ENCODE data around the gene CAMK4.

CAMK4 gene

DNA sequence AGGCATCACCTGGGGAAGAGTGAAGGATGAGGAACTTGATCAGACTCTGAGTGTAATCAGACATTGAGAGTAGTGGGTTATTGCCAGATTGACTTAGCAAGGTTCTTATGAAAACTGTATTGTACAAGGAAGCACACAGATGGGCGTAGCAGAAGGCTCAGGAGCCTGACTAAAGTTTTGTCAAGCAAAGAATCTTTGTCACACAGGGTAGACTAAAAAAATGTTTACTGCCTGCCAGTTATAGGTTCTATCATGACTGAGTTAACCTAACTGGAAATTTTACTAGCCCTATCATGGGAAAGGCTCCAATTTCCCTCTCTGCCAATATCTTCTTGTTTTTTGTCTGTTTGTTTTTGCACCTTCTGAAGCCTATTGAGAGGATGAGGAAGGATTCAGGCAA, 19.1 kb downstream of the CAMK4 start:
- Histone ChIP-seq H2AFZ (ENCODE audit: low read length) (no peak overlapping the region), H3K9me2 (replicated peaks; ENCODE audit: low read depth, low read length) (no peaks in the 10 kb centered on the region), H3K79me2 (ENCODE audit: insufficient read depth, low read length) (peaks cover 70% of the 10 kb centered on the region), H3K9me3 (ENCODE audit: insufficient read depth, low read depth, low read length) (no peaks in the 10 kb centered on the region), H3K4me1 (ENCODE audit: insufficient read depth, low read length, poor library complexity, severe bottlenecking) (peaks cover 15% of the 10 kb centered on the region), H3K9ac (ENCODE audit: low read depth, low read length, poor library complexity, severe bottlenecking) (no peak overlapping the region), H4K20me1 (ENCODE audit: insufficient read depth, low read length, poor library complexity, severe bottlenecking) (no peaks in the 10 kb centered on the region), H3K27me3 (ENCODE audit: insufficient read depth, low read length, poor library complexity, severe bottlenecking) (no peaks in the 10 kb centered on the region), H3K36me3 (ENCODE audit: insufficient read depth, low read length) (no peaks in the 10 kb centered on the region; the same call in 1 of the 2 replicates), H3K4me2 (ENCODE audit: low read depth, low read length, poor library complexity, severe bottlenecking) (no peak overlapping the region), H3K4me3 (ENCODE audit: low read length, poor library complexity, severe bottlenecking) (no peak overlapping the region), H3F3A (ENCODE audit: low read depth) (no peaks in the 10 kb centered on the region)
- TF ChIP-seq EZH2phosphoT487 (IDR thresholded peaks at IDR 0.05; ENCODE audit: borderline replicate concordance), result no peak
- TF ChIP-seq, protein P1, sequence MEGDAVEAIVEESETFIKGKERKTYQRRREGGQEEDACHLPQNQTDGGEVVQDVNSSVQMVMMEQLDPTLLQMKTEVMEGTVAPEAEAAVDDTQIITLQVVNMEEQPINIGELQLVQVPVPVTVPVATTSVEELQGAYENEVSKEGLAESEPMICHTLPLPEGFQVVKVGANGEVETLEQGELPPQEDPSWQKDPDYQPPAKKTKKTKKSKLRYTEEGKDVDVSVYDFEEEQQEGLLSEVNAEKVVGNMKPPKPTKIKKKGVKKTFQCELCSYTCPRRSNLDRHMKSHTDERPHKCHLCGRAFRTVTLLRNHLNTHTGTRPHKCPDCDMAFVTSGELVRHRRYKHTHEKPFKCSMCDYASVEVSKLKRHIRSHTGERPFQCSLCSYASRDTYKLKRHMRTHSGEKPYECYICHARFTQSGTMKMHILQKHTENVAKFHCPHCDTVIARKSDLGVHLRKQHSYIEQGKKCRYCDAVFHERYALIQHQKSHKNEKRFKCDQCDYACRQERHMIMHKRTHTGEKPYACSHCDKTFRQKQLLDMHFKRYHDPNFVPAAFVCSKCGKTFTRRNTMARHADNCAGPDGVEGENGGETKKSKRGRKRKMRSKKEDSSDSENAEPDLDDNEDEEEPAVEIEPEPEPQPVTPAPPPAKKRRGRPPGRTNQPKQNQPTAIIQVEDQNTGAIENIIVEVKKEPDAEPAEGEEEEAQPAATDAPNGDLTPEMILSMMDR (conservative IDR thresholded peaks at IDR 0.05; ENCODE audit: low read length), result no peak

DNA sequence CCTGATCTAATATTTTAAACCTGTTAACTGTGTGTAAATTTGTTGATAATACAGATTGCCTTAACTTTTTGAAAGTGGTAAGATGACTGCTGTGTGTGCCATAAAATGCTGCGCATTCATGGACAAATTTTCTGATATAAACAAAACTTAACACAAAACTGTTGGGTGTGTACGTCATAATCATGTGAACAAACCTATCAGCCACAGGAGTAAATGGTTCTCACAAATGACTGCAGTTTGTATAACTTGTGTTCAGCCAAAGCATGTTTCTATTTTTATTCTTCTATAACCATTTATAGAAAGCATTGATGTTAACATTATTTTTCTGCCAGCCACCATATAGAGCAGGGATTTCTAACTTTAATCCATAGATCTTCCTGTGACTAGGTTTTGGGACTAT, 21.5 kb downstream of the CAMK4 start:
- no peaks in the 10 kb centered on the region for H3F3A ChIP-seq (ENCODE audit: low read depth)
- no peak overlapping the region for H2AFZ ChIP-seq (ENCODE audit: low read length)
- H3K9me2 ChIP-seq (replicated peaks; ENCODE audit: low read depth, low read length), result no peaks in the 10 kb centered on the region
- no peak overlapping the region for H3K9ac ChIP-seq (ENCODE audit: low read depth, low read length, poor library complexity, severe bottlenecking)
- H3K4me1 ChIP-seq (ENCODE audit: insufficient read depth, low read length, poor library complexity, severe bottlenecking), result peaks cover 24% of the 10 kb centered on the region
- H3K9me3 ChIP-seq (ENCODE audit: insufficient read depth, low read depth, low read length), result no peaks in the 10 kb centered on the region
- H3K4me3 ChIP-seq (ENCODE audit: low read length, poor library complexity, severe bottlenecking), result no peak overlapping the region
- H3K27me3 ChIP-seq (ENCODE audit: insufficient read depth, low read length, poor library complexity, severe bottlenecking), result no peaks in the 10 kb centered on the region
- H3K79me2 ChIP-seq (ENCODE audit: insufficient read depth, low read length), result peaks cover 65% of the 10 kb centered on the region
- H4K20me1 ChIP-seq (ENCODE audit: insufficient read depth, low read length, poor library complexity, severe bottlenecking), result no peaks in the 10 kb centered on the region
- no peaks in the 10 kb centered on the region; the same call in 1 of the 2 replicates for H3K36me3 ChIP-seq (ENCODE audit: insufficient read depth, low read length)
- H3K4me2 ChIP-seq (ENCODE audit: low read depth, low read length, poor library complexity, severe bottlenecking), result no peak overlapping the region
- TF ChIP-seq EZH2phosphoT487 (IDR thresholded peaks at IDR 0.05; ENCODE audit: borderline replicate concordance), result no peak
- TF ChIP-seq, protein P1 (conservative IDR thresholded peaks at IDR 0.05; ENCODE audit: low read length), result no peak

DNA sequence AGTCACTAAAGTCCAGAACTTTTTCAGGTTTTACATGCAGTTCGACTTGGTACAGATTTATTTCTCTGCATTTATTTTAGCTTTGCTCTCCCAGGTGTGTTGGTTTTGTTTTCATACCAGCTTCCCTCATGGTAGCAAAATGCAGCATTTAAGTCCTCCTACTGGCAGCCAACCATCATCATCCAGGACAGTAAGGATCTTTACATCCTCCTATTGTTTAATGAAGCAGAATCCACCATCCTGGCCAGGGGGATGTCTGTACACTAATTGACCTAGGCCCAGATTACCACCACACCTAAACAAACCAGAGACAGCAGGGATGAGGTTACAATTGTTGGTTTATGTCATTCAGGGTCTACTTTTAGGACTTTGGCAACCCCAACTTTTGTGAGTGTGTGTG, 22.3 kb downstream of the CAMK4 start:
- H2AFZ ChIP-seq (ENCODE audit: low read length), result no peak overlapping the region
- H3K9me3 ChIP-seq (ENCODE audit: insufficient read depth, low read depth, low read length), result no peaks in the 10 kb centered on the region
- H3K9ac ChIP-seq (ENCODE audit: low read depth, low read length, poor library complexity, severe bottlenecking), result no peak overlapping the region
- TF ChIP-seq EZH2phosphoT487 (IDR thresholded peaks at IDR 0.05; ENCODE audit: borderline replicate concordance), result no peak
- TF ChIP-seq, protein P1 (conservative IDR thresholded peaks at IDR 0.05; ENCODE audit: low read length), result no peak
- H3K36me3 ChIP-seq (ENCODE audit: insufficient read depth, low read length), result no peaks in the 10 kb centered on the region; the same call in 1 of the 2 replicates
- no peaks in the 10 kb centered on the region for H3F3A ChIP-seq (ENCODE audit: low read depth)
- H3K9me2 ChIP-seq (replicated peaks; ENCODE audit: low read depth, low read length), result no peaks in the 10 kb centered on the region
- peaks cover 71% of the 10 kb centered on the region for H3K79me2 ChIP-seq (ENCODE audit: insufficient read depth, low read length)
- no peak overlapping the region for H3K4me3 ChIP-seq (ENCODE audit: low read length, poor library complexity, severe bottlenecking)
- no peak overlapping the region for H3K4me2 ChIP-seq (ENCODE audit: low read depth, low read length, poor library complexity, severe bottlenecking)
- no peaks in the 10 kb centered on the region for H4K20me1 ChIP-seq (ENCODE audit: insufficient read depth, low read length, poor library complexity, severe bottlenecking)
- H3K4me1 ChIP-seq (ENCODE audit: insufficient read depth, low read length, poor library complexity, severe bottlenecking), result peaks cover 24% of the 10 kb centered on the region
- H3K27me3 ChIP-seq (ENCODE audit: insufficient read depth, low read length, poor library complexity, severe bottlenecking), result no peaks in the 10 kb centered on the region
